SK-N-SH (cell line): ENCODE measurements around the gene KLHL40.

Source experiments
- CHD2 ChIP-seq: fragments of 150-350 bp; IDR thresholded peaks from 2 replicates; pipeline ENCODE4 v1.6.1; 2018; ENCODE audit warnings: low read length; ENCODE audit not compliant: partially characterized antibody
- CTCF ChIP-seq: fragments of 200-600 bp; sonication (generic); IDR thresholded peaks from 2 replicates; pipeline ENCODE4 v1.6.1; 2017; ENCODE audit warnings: antibody characterized with exemption, mild to moderate bottlenecking, moderate library complexity
- EP300 ChIP-seq, 2 experiments: IDR thresholded peaks; 2 replicates each; pipeline versions ENCODE4 v1.4.0 to v1.6.1; 2012; ENCODE audit warnings: borderline replicate concordance in 1 of 2, low read depth in 1 of 2, low read length in 1 of 2
- EZH2phosphoT487 ChIP-seq: fragments of 200-600 bp; sonication (generic); IDR thresholded peaks from 2 replicates; pipeline ENCODE4 v1.6.1; 2017; ENCODE audit warnings: low read depth, mixed run types, mild to moderate bottlenecking, antibody characterized with exemption, moderate library complexity, borderline replicate concordance
- GABPA ChIP-seq: IDR thresholded peaks from 2 replicates; pipeline ENCODE4 v1.4.0; 2012; ENCODE audit warnings: low read depth, mild to moderate bottlenecking
- MAX ChIP-seq: IDR thresholded peaks from 2 replicates; pipeline ENCODE4 v1.4.0; 2012; ENCODE audit warnings: low read depth
- POLR2AphosphoS5 ChIP-seq: IDR thresholded peaks from 2 replicates; pipeline ENCODE4 v1.6.1; 2012; ENCODE audit warnings: low read depth, low read length
- RAD21 ChIP-seq: IDR thresholded peaks from 2 replicates; pipeline ENCODE4 v1.6.1; 2012; ENCODE audit warnings: mild to moderate bottlenecking, low read length
- TF ChIP-seq, protein P1 (sequence below): fragments of 150-350 bp; IDR thresholded peaks from 2 replicates; pipeline ENCODE4 v1.6.1; 2017; ENCODE audit warnings: antibody characterized with exemption, low read length, low read depth, borderline replicate concordance

- no peak for TF ChIP-seq EP300 (IDR thresholded peaks at IDR 0.05; ENCODE audit: borderline replicate concordance in 1 of 2, low read depth in 1 of 2, low read length in 1 of 2)
- TF ChIP-seq CTCF, result no peak
- TF ChIP-seq, protein P1, sequence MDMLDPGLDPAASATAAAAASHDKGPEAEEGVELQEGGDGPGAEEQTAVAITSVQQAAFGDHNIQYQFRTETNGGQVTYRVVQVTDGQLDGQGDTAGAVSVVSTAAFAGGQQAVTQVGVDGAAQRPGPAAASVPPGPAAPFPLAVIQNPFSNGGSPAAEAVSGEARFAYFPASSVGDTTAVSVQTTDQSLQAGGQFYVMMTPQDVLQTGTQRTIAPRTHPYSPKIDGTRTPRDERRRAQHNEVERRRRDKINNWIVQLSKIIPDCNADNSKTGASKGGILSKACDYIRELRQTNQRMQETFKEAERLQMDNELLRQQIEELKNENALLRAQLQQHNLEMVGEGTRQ, result no peak
- no peak for TF ChIP-seq POLR2AphosphoS5
- no peak for TF ChIP-seq CHD2
- no peak for TF ChIP-seq GABPA
- TF ChIP-seq RAD21, result no peak
- no peak for TF ChIP-seq MAX
- TF ChIP-seq EZH2phosphoT487, result no peak
Observed at GRCh38 chr3:42660131-42660715, 25.1 kb upstream of the KLHL40 start.
